HepG2 (cell line): ENCODE measurements around the gene INSR.

Source experiments
- TF ChIP-seq, protein P1 (sequence below): sonication (generic); formaldehyde crosslinking; IDR thresholded peaks from 2 replicates; pipeline ENCODE4 v1.4.0; 2020; ENCODE audit warnings: missing genetic modification reagents, borderline replicate concordance
- TF ChIP-seq, protein P2 (sequence below): sonication (generic); formaldehyde crosslinking; IDR thresholded peaks from 2 replicates; pipeline ENCODE4 v1.5.0; 2020; ENCODE audit warnings: missing genetic modification reagents

DNA sequence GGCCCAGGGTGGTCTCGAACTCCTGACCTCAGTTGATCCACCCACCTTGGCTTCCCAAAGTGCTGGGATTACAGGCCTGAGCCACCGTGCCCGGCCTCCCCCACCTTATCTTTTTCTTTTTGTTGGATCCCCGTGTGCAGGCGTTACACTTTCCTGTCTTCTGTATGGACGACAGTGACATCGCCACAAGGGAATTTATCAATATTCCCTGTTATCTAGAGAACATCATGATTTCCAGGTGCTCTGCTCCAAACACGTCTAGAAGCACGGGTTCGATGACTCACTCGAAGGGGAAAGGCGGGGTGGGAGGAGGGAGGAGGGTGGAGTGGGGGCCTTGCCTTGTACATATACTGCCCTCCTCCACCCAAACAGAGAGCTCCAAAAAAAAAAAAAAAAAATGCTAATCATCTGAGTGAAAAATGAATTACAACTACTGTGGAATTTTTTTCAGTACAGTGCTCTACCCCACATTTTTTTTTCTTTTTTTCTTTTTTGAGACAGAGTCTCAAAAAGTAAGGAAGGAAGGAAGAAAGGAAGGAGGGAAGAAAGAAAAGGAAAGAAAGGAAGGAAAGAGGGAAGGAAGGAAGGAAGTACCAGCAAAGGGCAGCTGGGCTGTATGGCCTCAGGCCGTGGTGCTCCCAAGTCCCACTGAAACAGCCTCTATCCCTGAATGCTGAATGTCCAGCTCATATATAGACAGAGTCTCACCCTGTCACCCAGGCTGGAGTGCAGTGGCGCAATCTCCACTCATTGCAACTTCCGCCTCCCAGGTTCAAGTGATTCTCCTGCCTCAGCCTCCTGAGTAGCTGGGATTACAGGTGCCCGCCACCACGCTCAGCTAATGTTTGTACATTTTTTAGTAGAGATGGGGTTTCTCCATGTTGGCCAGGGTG lies 36.8 kb downstream of the INSR start:
- TF ChIP-seq, protein P1, sequence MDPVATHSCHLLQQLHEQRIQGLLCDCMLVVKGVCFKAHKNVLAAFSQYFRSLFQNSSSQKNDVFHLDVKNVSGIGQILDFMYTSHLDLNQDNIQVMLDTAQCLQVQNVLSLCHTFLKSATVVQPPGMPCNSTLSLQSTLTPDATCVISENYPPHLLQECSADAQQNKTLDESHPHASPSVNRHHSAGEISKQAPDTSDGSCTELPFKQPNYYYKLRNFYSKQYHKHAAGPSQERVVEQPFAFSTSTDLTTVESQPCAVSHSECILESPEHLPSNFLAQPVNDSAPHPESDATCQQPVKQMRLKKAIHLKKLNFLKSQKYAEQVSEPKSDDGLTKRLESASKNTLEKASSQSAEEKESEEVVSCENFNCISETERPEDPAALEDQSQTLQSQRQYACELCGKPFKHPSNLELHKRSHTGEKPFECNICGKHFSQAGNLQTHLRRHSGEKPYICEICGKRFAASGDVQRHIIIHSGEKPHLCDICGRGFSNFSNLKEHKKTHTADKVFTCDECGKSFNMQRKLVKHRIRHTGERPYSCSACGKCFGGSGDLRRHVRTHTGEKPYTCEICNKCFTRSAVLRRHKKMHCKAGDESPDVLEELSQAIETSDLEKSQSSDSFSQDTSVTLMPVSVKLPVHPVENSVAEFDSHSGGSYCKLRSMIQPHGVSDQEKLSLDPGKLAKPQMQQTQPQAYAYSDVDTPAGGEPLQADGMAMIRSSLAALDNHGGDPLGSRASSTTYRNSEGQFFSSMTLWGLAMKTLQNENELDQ (CRISPR knock-in tag): no peak
- TF ChIP-seq, protein P2, sequence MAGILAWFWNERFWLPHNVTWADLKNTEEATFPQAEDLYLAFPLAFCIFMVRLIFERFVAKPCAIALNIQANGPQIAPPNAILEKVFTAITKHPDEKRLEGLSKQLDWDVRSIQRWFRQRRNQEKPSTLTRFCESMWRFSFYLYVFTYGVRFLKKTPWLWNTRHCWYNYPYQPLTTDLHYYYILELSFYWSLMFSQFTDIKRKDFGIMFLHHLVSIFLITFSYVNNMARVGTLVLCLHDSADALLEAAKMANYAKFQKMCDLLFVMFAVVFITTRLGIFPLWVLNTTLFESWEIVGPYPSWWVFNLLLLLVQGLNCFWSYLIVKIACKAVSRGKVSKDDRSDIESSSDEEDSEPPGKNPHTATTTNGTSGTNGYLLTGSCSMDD (CRISPR knock-in tag): no peak
